Endothelial cell of umbilical vein (primary cell): ENCODE measurements around the gene SLC7A6OS. TPM values are rescaled to one million over a fixed set of nuclear protein-coding genes. Genes with fewer than 3 reads are reported as not detected.

ENCODE experiments used
- BruUV-seq: library from RNA; stranded (reverse); fragments of 400-500 nt; replicated peaks from 2 replicates; lab custom pipeline; 2021; lab: Mats Ljungman, UMichigan
- CTCF ChIA-PET: fragments of 300-600, 350-600 bp; sonication (Branson Sonifier 250); formaldehyde crosslinking; loops from one replicate; lab custom pipeline; 2021; ENCODE audit warnings: antibody characterized with exemption, inconsistent platforms; lab: Charles Lee
- POLR2A ChIA-PET: fragments of 300-600, 350-600 bp; sonication (Branson Sonifier 250); formaldehyde crosslinking; loops from one replicate; lab custom pipeline; 2021; ENCODE audit warnings: antibody characterized with exemption, inconsistent platforms; lab: Charles Lee
- DNase-seq: peaks from one replicate; pipeline ENCODE4 v3.0.0-alpha.2; 2011; ENCODE audit warnings: low read depth, low spot score
- FAIRE-seq: peaks from 2 replicates; lab custom pipeline; 2011; peaks lifted over from hg19 to GRCh38; lab: Jason Lieb, UNC
- H2AFZ ChIP-seq: 2 replicates; pipeline ENCODE4 v1.6.0; 2012; ENCODE audit warnings: low read depth, low read length, control low read depth, inconsistent platforms
- H3K27ac ChIP-seq: 2 replicates; pipeline ENCODE4 v1.5.1; 2011; ENCODE audit warnings: low read depth, mild to moderate bottlenecking, control low read depth, low read length, moderate library complexity; ENCODE audit not compliant: insufficient read depth
- H3K27me3 ChIP-seq, 2 experiments: 2 replicates each; pipeline versions ENCODE4 v1.6.0 to v1.6.1; 2011; ENCODE audit warnings: low read length in 2 of 2, mixed read lengths in 1 of 2; ENCODE audit not compliant: control insufficient read depth in 2 of 2, insufficient read depth in 2 of 2
- H3K36me3 ChIP-seq, 2 experiments: 2 replicates in 1 of 2; 3 replicates in 1 of 2; pipeline ENCODE4 v1.5.1; 2011; ENCODE audit warnings: low read length in 2 of 2, mild to moderate bottlenecking in 1 of 2, moderate library complexity in 1 of 2; ENCODE audit not compliant: control insufficient read depth in 2 of 2, insufficient read depth in 2 of 2; ENCODE audit errors: extremely low read depth in 1 of 2
- H3K4me1 ChIP-seq: 3 replicates; pipeline ENCODE4 v1.5.1; 2011; ENCODE audit warnings: mild to moderate bottlenecking, low read length; ENCODE audit not compliant: control insufficient read depth, insufficient read depth; ENCODE audit errors: extremely low read depth
- H3K4me2 ChIP-seq: 2 replicates; pipeline ENCODE4 v1.6.1; 2011; ENCODE audit warnings: low read length, control low read depth, mixed read lengths; ENCODE audit not compliant: insufficient read depth
- H3K4me3 ChIP-seq, 3 experiments: fragments of 200-600 bp in 1 of 3; sonication (generic), shearing (Covaris generic) in 1 of 3; replicated peaks in 1 of 3; 2 replicates each; pipeline ENCODE4 v1.5.1; 2011 to 2016; ENCODE audit warnings: control low read depth in 3 of 3, low read length in 3 of 3, mild to moderate bottlenecking in 2 of 3, inconsistent platforms in 1 of 3, low read depth in 1 of 3, moderate library complexity in 1 of 3; ENCODE audit not compliant: insufficient read depth in 1 of 3
- H3K79me2 ChIP-seq: 2 replicates; pipeline ENCODE4 v1.6.0; 2012; ENCODE audit warnings: low read length, inconsistent platforms; ENCODE audit not compliant: control insufficient read depth, insufficient read depth
- H3K9ac ChIP-seq: replicated peaks from 2 replicates; pipeline ENCODE3; 2011; ENCODE audit warnings: low read length, control low read depth; ENCODE audit not compliant: insufficient read depth; ENCODE audit errors: extremely low read depth
- H3K9me1 ChIP-seq: replicated peaks from 3 replicates; pipeline ENCODE4 v1.6.0; 2011; ENCODE audit warnings: mild to moderate bottlenecking, low read length; ENCODE audit not compliant: control insufficient read depth, insufficient read depth; ENCODE audit errors: extremely low read depth
- H3K9me3 ChIP-seq: replicated peaks from 2 replicates; pipeline ENCODE4 v1.5.1; 2012; ENCODE audit warnings: low read length, inconsistent platforms; ENCODE audit not compliant: control insufficient read depth, insufficient read depth
- H4K20me1 ChIP-seq: replicated peaks from 2 replicates; pipeline ENCODE3; 2011; ENCODE audit warnings: mild to moderate bottlenecking, low read length; ENCODE audit not compliant: control insufficient read depth, insufficient read depth; ENCODE audit errors: extremely low read depth
- FOS ChIP-seq: IDR thresholded peaks from 2 replicates; pipeline ENCODE4 v1.6.1; 2011; ENCODE audit warnings: mild to moderate bottlenecking, low read length, moderate library complexity, borderline replicate concordance; ENCODE audit not compliant: insufficient read depth
- JUN ChIP-seq: IDR thresholded peaks from 2 replicates; pipeline ENCODE4 v1.6.1; 2011; ENCODE audit warnings: borderline replicate concordance, low read depth; ENCODE audit not compliant: insufficient read length, insufficient read depth
- MAX ChIP-seq: IDR thresholded peaks from 2 replicates; pipeline ENCODE4 v1.6.1; 2011; ENCODE audit not compliant: insufficient read depth, insufficient read length
- MYC ChIP-seq: IDR thresholded peaks from one replicate; pipeline ENCODE4 v1.6.1; 2011; ENCODE audit warnings: mild to moderate bottlenecking, low read depth, low read length
- POLR2A ChIP-seq: IDR thresholded peaks from 2 replicates; pipeline ENCODE4 v1.6.1; 2012; ENCODE audit warnings: low read depth, mild to moderate bottlenecking, control low read depth, low read length
- POLR2AphosphoS5 ChIP-seq: IDR thresholded peaks from 2 replicates; pipeline ENCODE4 v1.6.1; 2012; ENCODE audit warnings: low read depth, mild to moderate bottlenecking, control low read depth, low read length, moderate library complexity; ENCODE audit not compliant: insufficient read depth
- dilution Hi-C: fragments of 300-500 bp; cut with MboI; formaldehyde crosslinking; loops from one replicate; pipeline ENCODE4 v1.15.0; 2019; ENCODE audit warnings: low sequenced_read_pairs; ENCODE audit not compliant: extremely low pct_ligation_motif_present
- intact Hi-C: fragments of 100-400 bp; cut with micrococcal nuclease; formaldehyde crosslinking; loops from one replicate; pipeline ENCODE4 v1.10.0; 2022
- polyA plus RNA-seq, 4 experiments: library from polyadenylated mRNA; depleted of rRNA in 3 of 4; stranded (reverse) in 3 of 4; unstranded in 1 of 4; fragments of >200 nt; gene quantifications; 2 replicates each; pipeline versions ENCODE4 v1.2.1 to v1.2.3, GENCODE V29; 2011 to 2012; ENCODE audit warnings: missing spikeins in 1 of 4
- total RNA-seq: library from RNA; stranded (reverse); gene quantifications from 2 replicates; pipeline ENCODE4 v1.2.3, GENCODE V29; 2021
- TF ChIP-seq, protein P1 (sequence below), 2 donors: IDR thresholded peaks; 1 replicate in 1 of 2; 2 replicates in 1 of 2; pipeline ENCODE4 v1.5.1; 2011; ENCODE audit warnings: low read length in 2 of 2, mild to moderate bottlenecking in 2 of 2, moderate library complexity in 2 of 2, control low read depth in 1 of 2, inconsistent platforms in 1 of 2, low read depth in 1 of 2; ENCODE audit not compliant: insufficient read depth in 1 of 2; ENCODE audit errors: extremely low read depth in 1 of 2

SLC7A6OS gene
- total and polyA plus RNA-seq, 2 donors (not counting 3 experiments of a cell fraction or from before 2014, with no cell fraction given) = 8.3 to 22.9 TPM

GRCh38 chr16:68252383-68252782 is 58.4 kb downstream of the SLC7A6OS start:
- Histone ChIP-seq H3K9me1 (no peaks in the 10 kb centered on the region), H3K27ac (no peak overlapping the region), H3K4me1 (no peaks in the 10 kb centered on the region), H3K4me3 (no peak overlapping the region), H3K9me3 (no peaks in the 10 kb centered on the region), H3K36me3 (peaks cover 0 to 16% of the 10 kb centered on the region in 2 experiments), H3K27me3 (no peaks in the 10 kb centered on the region), H4K20me1 (no peaks in the 10 kb centered on the region), H3K79me2 (no peaks in the 10 kb centered on the region), H3K4me2 (no peak overlapping the region), H2AFZ (no peak overlapping the region), H3K9ac (no peak overlapping the region)
- CTCF ChIA-PET = interaction anchor here (1.4 to 5.8 kb wide), 4 partner anchors 9 to 72 kb away, joined by 3 to 33 read pairs (median 10); partner anchors contain the start of gene SLC7A6
- DNase-seq (no peak), FAIRE-seq (no peak)
- BruUV-seq = no TSS peak
- POLR2A ChIA-PET = no interaction called here
- intact Hi-C loops = no loop called here
- no peak for TF ChIP-seq FOS
- TF ChIP-seq POLR2AphosphoS5 = no peak
- TF ChIP-seq MAX = no peak
- TF ChIP-seq JUN = no peak
- no peak for TF ChIP-seq MYC
- dilution Hi-C loops = no loop called here

GRCh38 chr16:68251832-68252231 is 58.9 kb downstream of the SLC7A6OS start:
- no peaks in the 10 kb centered on the region for H3K79me2 ChIP-seq
- H3K36me3 ChIP-seq = peaks cover 0 to 16% of the 10 kb centered on the region in 2 experiments
- ChIA-PET POLR2A (no interaction called here), CTCF (interaction anchor here (1.1 to 5.8 kb wide), 6 partner anchors 10 to 72 kb away, joined by 3 to 33 read pairs (median 6); partner anchors contain the start of gene SLC7A6)
- BruUV-seq = no TSS peak
- TF ChIP-seq MYC (no peak), POLR2A (no peak)
- TF ChIP-seq, protein P1, sequence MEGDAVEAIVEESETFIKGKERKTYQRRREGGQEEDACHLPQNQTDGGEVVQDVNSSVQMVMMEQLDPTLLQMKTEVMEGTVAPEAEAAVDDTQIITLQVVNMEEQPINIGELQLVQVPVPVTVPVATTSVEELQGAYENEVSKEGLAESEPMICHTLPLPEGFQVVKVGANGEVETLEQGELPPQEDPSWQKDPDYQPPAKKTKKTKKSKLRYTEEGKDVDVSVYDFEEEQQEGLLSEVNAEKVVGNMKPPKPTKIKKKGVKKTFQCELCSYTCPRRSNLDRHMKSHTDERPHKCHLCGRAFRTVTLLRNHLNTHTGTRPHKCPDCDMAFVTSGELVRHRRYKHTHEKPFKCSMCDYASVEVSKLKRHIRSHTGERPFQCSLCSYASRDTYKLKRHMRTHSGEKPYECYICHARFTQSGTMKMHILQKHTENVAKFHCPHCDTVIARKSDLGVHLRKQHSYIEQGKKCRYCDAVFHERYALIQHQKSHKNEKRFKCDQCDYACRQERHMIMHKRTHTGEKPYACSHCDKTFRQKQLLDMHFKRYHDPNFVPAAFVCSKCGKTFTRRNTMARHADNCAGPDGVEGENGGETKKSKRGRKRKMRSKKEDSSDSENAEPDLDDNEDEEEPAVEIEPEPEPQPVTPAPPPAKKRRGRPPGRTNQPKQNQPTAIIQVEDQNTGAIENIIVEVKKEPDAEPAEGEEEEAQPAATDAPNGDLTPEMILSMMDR (IDR thresholded peaks at IDR 0.05; ENCODE audit: extremely low read depth in 1 of 2, insufficient read depth in 1 of 2, low read depth in 1 of 2, low read length in 2 of 2) = no peak
- H3K27me3 ChIP-seq = no peaks in the 10 kb centered on the region
- no peaks in the 10 kb centered on the region for H3K9me3 ChIP-seq
- no peak overlapping the region for H3K27ac ChIP-seq
- no peak overlapping the region for H2AFZ ChIP-seq
- no peak overlapping the region for H3K9ac ChIP-seq
- H3K4me3 ChIP-seq = no peak overlapping the region
- H3K4me1 ChIP-seq = no peaks in the 10 kb centered on the region
- H4K20me1 ChIP-seq = no peaks in the 10 kb centered on the region
- no peak overlapping the region for H3K4me2 ChIP-seq
- no peaks in the 10 kb centered on the region for H3K9me1 ChIP-seq
- FAIRE-seq = no peak
- intact Hi-C loops = no loop called here
- dilution Hi-C loops = no loop called here
- DNase-seq = no peak
